ENCODE data around the gene MTCH1. TPM values are rescaled to one million over a fixed set of nuclear protein-coding genes. Genes with fewer than 3 reads are reported as not detected.

Gene MTCH1
- polyA plus RNA-seq, 2 of the 4 experiments (the other 2 are of a cell fraction): 65.4 to 112 TPM

- no peak for ATAC-seq
- ChIA-PET CTCF (interaction anchor here (1.4 to 1.9 kb wide), 2 partner anchors 29 to 223 kb away, joined by 5 to 8 read pairs; no protein-coding TSS in a partner anchor), POLR2A (no interaction called here)
- Histone ChIP-seq H3K4me2 (no peak overlapping the region), H3K4me1 (peaks cover 12% of the 10 kb centered on the region), H3K4me3 (no peak overlapping the region), H3K9me3 (no peaks in the 10 kb centered on the region), H3K27ac (no peak overlapping the region)
- FAIRE-seq: no peak
- no peak for TF ChIP-seq ZSCAN20 (CRISPR knock-in tag; IDR thresholded peaks at IDR 0.05)
- WGBS (ENCODE audit: missing lambda C conversion rate): 48% methylated on average over 6 of the region's 6 CpGs
- DNase-seq (ENCODE audit: low read depth in 1 of 2, low spot score in 1 of 2): no peak
These were observed 3.3 kb upstream of the MTCH1 start for GRCh38 chr6:36989264-36989663.

- TF ChIP-seq EHF (CRISPR knock-in tag; IDR thresholded peaks at IDR 0.05) (no peak), HOXA7 (CRISPR knock-in tag; IDR thresholded peaks at IDR 0.05) (no peak), USF2 (IDR thresholded peaks at IDR 0.05) (no peak), CTCF (IDR thresholded peaks at IDR 0.05) (no peak), EP300 (IDR thresholded peaks at IDR 0.05) (no peak), RCOR1 (IDR thresholded peaks at IDR 0.05; ENCODE audit: low read depth, low read length) (no peak), REST (IDR thresholded peaks at IDR 0.05) (no peak)
- Histone ChIP-seq H3K4me2 (peak overlapping the region; percentile 81), H3K27ac (peak overlapping the region; percentile 98 to 100), H3K4me1 (peaks cover 25% of the 10 kb centered on the region), H3K9me3 (no peaks in the 10 kb centered on the region), H3K4me3 (peak overlapping the region; percentile 100)
- ATAC-seq: peak; percentile 27 to 42; a peak in 4 of 6 replicates
- no peak for FAIRE-seq
- CTCF ChIA-PET: interaction anchor here (0.6 to 1.5 kb wide), 2 partner anchors 32 to 185 kb away, joined by 3 read pairs; no protein-coding TSS in a partner anchor
- WGBS (ENCODE audit: missing lambda C conversion rate): 11% methylated on average over 6 of the region's 8 CpGs
- POLR2A ChIA-PET: interaction anchor here (1.0 to 1.5 kb wide), 4 partner anchors 12 to 148 kb away, joined by 3 to 11 read pairs (median 6); partner anchors contain the start of gene PPIL1
- DNase-seq (ENCODE audit: low read depth in 1 of 2, low spot score in 1 of 2): no peak
These were observed 680 bp upstream of the MTCH1 start for GRCh38 chr6:36986704-36987047.

- Histone ChIP-seq H3K4me2 (peak overlapping the region; percentile 96), H3K9me3 (no peaks in the 10 kb centered on the region), H3K4me3 (peak overlapping the region; percentile 100), H3K27ac (peak overlapping the region; percentile 98 to 100), H3K4me1 (peaks cover 25% of the 10 kb centered on the region)
- ATAC-seq (no peak), DNase-seq (ENCODE audit: low read depth in 1 of 2, low spot score in 1 of 2) (no peak), FAIRE-seq (no peak)
- TF ChIP-seq JUN (IDR thresholded peaks at IDR 0.05) (no peak), HDAC2 (IDR thresholded peaks at IDR 0.05) (no peak), CBX8 (IDR thresholded peaks at IDR 0.05) (no peak), RFX5 (IDR thresholded peaks at IDR 0.05) (no peak), TP53 (CRISPR knock-in tag; IDR thresholded peaks at IDR 0.05) (no peak), CHD2 (IDR thresholded peaks at IDR 0.05; ENCODE audit: low read length, partially characterized antibody) (no peak), HMGXB4 (CRISPR knock-in tag; IDR thresholded peaks at IDR 0.05; ENCODE audit: borderline replicate concordance) (no peak), REST (IDR thresholded peaks at IDR 0.05) (no peak), ATOH8 (CRISPR knock-in tag; IDR thresholded peaks at IDR 0.05; ENCODE audit: low read depth) (no peak), ZNF302 (CRISPR knock-in tag; IDR thresholded peaks at IDR 0.05) (no peak), PBX3 (IDR thresholded peaks at IDR 0.05) (no peak)
- under 1% methylated on average over 9 of the region's 15 CpGs for WGBS (ENCODE audit: missing lambda C conversion rate)
- ChIA-PET CTCF (interaction anchor here (0.6 to 1.5 kb wide), 2 partner anchors 33 to 82 kb away, joined by 3 read pairs; no protein-coding TSS in a partner anchor), POLR2A (interaction anchor here (0.6 to 1.5 kb wide), 7 partner anchors 8 to 149 kb away, joined by 3 to 11 read pairs (median 3); partner anchors contain the start of gene PPIL1)
These were observed 584 bp downstream of the MTCH1 start for GRCh38 chr6:36985417-36985807.

Data from A549 (cell line).